Nephron (organoid): ENCODE results near the gene METRN.

ENCODE experiments used
- H3K27ac Mint-ChIP-seq, 3 experiments: 2 replicates each; pipeline ENCODE4 v1.8.0; 2020; ENCODE audit warnings: mixed read lengths in 3 of 3, mild to moderate bottlenecking in 2 of 3, moderate library complexity in 1 of 3
- H3K27me3 Mint-ChIP-seq: 2 replicates; pipeline ENCODE4 v1.8.0; 2021; ENCODE audit warnings: low read depth, mild to moderate bottlenecking, moderate library complexity, mixed read lengths
- H3K36me3 Mint-ChIP-seq: 2 replicates; pipeline ENCODE4 v1.8.0; 2020; ENCODE audit warnings: low read depth, mixed read lengths
- H3K4me1 Mint-ChIP-seq: 2 replicates; pipeline ENCODE4 v1.8.0; 2020; ENCODE audit warnings: mixed read lengths
- H3K4me3 Mint-ChIP-seq, 3 experiments: 2 replicates each; pipeline ENCODE4 v1.8.0; 2020; ENCODE audit warnings: mild to moderate bottlenecking in 3 of 3, mixed read lengths in 3 of 3, moderate library complexity in 2 of 3
- H3K9me3 Mint-ChIP-seq: 2 replicates; pipeline ENCODE4 v1.8.0; 2020; ENCODE audit warnings: mixed read lengths
- CTCF ChIP-seq, 3 experiments: fragments of 200-600 bp; sonication (generic); IDR thresholded peaks; one replicate each; pipeline ENCODE4 v1.5.0; 2021; ENCODE audit warnings: antibody characterized with exemption in 3 of 3; ENCODE audit not compliant: unreplicated experiment in 3 of 3

The METRN gene

GRCh38 chr16:703406-703805 is 11.5 kb upstream of the METRN start:
- Mint-ChIP-seq H3K27ac (no peak overlapping the region), H3K4me3 (no peak overlapping the region), H3K9me3 (no peaks in the 10 kb centered on the region), H3K36me3 (no peaks in the 10 kb centered on the region), H3K27me3 (peaks cover 84% of the 10 kb centered on the region), H3K4me1 (no peaks in the 10 kb centered on the region)
- TF ChIP-seq CTCF (IDR thresholded peaks at IDR 0.05; ENCODE audit: unreplicated experiment in 3 of 3): no peak

- H3K27ac Mint-ChIP-seq: no peak overlapping the region
- H3K4me3 Mint-ChIP-seq: no peak overlapping the region
- peaks cover 84% of the 10 kb centered on the region for H3K27me3 Mint-ChIP-seq
Measured at GRCh38 chr16:704047-704446, 10.9 kb upstream of the METRN start.

GRCh38 chr16:704552-705380 is 10.2 kb upstream of the METRN start:
- no peaks in the 10 kb centered on the region for H3K4me1 Mint-ChIP-seq
- peaks cover 84% of the 10 kb centered on the region for H3K27me3 Mint-ChIP-seq
- TF ChIP-seq CTCF (IDR thresholded peaks at IDR 0.05; ENCODE audit: unreplicated experiment in 3 of 3): no peak
- H3K4me3 Mint-ChIP-seq: peak overlapping the region in 1 of 3 experiments; percentile 41
- H3K9me3 Mint-ChIP-seq: no peaks in the 10 kb centered on the region
- no peaks in the 10 kb centered on the region for H3K36me3 Mint-ChIP-seq
- no peak overlapping the region for H3K27ac Mint-ChIP-seq

More at GRCh38 chr16:704047-704446, 10.9 kb upstream of the METRN start:
- no peaks in the 10 kb centered on the region for H3K4me1 Mint-ChIP-seq
- H3K9me3 Mint-ChIP-seq: no peaks in the 10 kb centered on the region
- TF ChIP-seq CTCF (IDR thresholded peaks at IDR 0.05; ENCODE audit: unreplicated experiment in 3 of 3): no peak
- H3K36me3 Mint-ChIP-seq: no peaks in the 10 kb centered on the region

- TF ChIP-seq CTCF (IDR thresholded peaks at IDR 0.05; ENCODE audit: unreplicated experiment in 3 of 3): no peak
- peaks cover 84% of the 10 kb centered on the region for H3K27me3 Mint-ChIP-seq
- H3K4me3 Mint-ChIP-seq: peak within 1 kb of the TSS in 2 of 3 experiments; percentile 35 to 40
- H3K27ac Mint-ChIP-seq: no peak within 1 kb of the TSS
- H3K36me3 Mint-ChIP-seq: no peaks in the 10 kb centered on the region
- no peaks in the 10 kb centered on the region for H3K4me1 Mint-ChIP-seq
- no peaks in the 10 kb centered on the region for H3K9me3 Mint-ChIP-seq
Measured at GRCh38 chr16:705431-706188, 9.3 kb upstream of the METRN start, which contains the start of gene FBXL16. Gene FBXL16 (minus strand): TSS chr16:705801. CDS start chr16:697405, 8,396 bp downstream.

GRCh38 chr16:706189-707061 is 8.5 kb upstream of the METRN start:
- H3K4me3 Mint-ChIP-seq: peak overlapping the region in 2 of 3 experiments; percentile 35 to 40
- H3K4me1 Mint-ChIP-seq: no peaks in the 10 kb centered on the region
- no peak overlapping the region for H3K27ac Mint-ChIP-seq
- H3K9me3 Mint-ChIP-seq: no peaks in the 10 kb centered on the region
- no peak for TF ChIP-seq CTCF (IDR thresholded peaks at IDR 0.05; ENCODE audit: unreplicated experiment in 3 of 3)
- H3K27me3 Mint-ChIP-seq: peaks cover 81% of the 10 kb centered on the region
- no peaks in the 10 kb centered on the region for H3K36me3 Mint-ChIP-seq
